Limb (tissue), 2 donors: Measurements from ENCODE around the gene CCDC93.
"Not testable (repeated sequence)": the region's sequence is repeated elsewhere in the genome, so short reads cannot be mapped to it uniquely, and the experiment has no call there.

ENCODE experiments used
- DNase-seq, 2 donors: peaks; one replicate each; pipeline ENCODE4 v3.0.0-alpha.2; 2016; ENCODE audit errors: extremely low spot score in 2 of 2

CCDC93 gene

GRCh38 chr2:118046634-118047210, 32.9 kb upstream of the CCDC93 start:
- DNase-seq, result peak in 1 of 2 donors; percentile 78

GRCh38 chr2:118045286-118045685, 31.4 kb upstream of the CCDC93 start:
- DNase-seq, result no peak

- no peak for DNase-seq
Measured at GRCh38 chr2:118044854-118045253, 31.0 kb upstream of the CCDC93 start.

GRCh38 chr2:118044103-118044716, 30.3 kb upstream of the CCDC93 start:
- DNase-seq, result no peak

- DNase-seq, result no peak
Measured at GRCh38 chr2:118040891-118041290, 27.0 kb upstream of the CCDC93 start.

- DNase-seq, result peak in 1 of 2 donors; percentile 53
Measured at GRCh38 chr2:118032169-118033013, 18.5 kb upstream of the CCDC93 start.

- no peak for DNase-seq
Measured at GRCh38 chr2:118031566-118031965, 17.7 kb upstream of the CCDC93 start.

GRCh38 chr2:118029025-118029424, 15.2 kb upstream of the CCDC93 start:
- DNase-seq, result no peak

GRCh38 chr2:118021356-118021755, 7.5 kb upstream of the CCDC93 start:
- DNase-seq, result no peak

- DNase-seq, result no peak
Measured at GRCh38 chr2:118019821-118020220, 6.0 kb upstream of the CCDC93 start.

- no peak for DNase-seq
Measured at GRCh38 chr2:118016911-118017310, 3.0 kb upstream of the CCDC93 start.

GRCh38 chr2:118015761-118016160, 1.9 kb upstream of the CCDC93 start:
- DNase-seq, result not testable (repeated sequence)

GRCh38 chr2:118014492-118014824, 588 bp upstream of the CCDC93 start:
- no peak for DNase-seq

GRCh38 chr2:118013221-118013723, 598 bp downstream of the CCDC93 start:
- no peak for DNase-seq

- DNase-seq, result no peak
Measured at GRCh38 chr2:118012778-118013177, 1.1 kb downstream of the CCDC93 start.

GRCh38 chr2:118010473-118010872, 3.4 kb downstream of the CCDC93 start:
- no peak for DNase-seq

GRCh38 chr2:118006861-118007260, 7.0 kb downstream of the CCDC93 start:
- DNase-seq, result no peak

- DNase-seq, result no peak
Measured at GRCh38 chr2:118006326-118006725, 7.5 kb downstream of the CCDC93 start.

GRCh38 chr2:118003396-118003824, 10.5 kb downstream of the CCDC93 start:
- DNase-seq, result peak; percentile 43 to 78

GRCh38 chr2:118000041-118000440, 13.8 kb downstream of the CCDC93 start:
- no peak for DNase-seq

- DNase-seq, result no peak
Measured at GRCh38 chr2:117997872-117998454, 15.9 kb downstream of the CCDC93 start.

GRCh38 chr2:117996525-117996924, 17.3 kb downstream of the CCDC93 start:
- DNase-seq, result no peak
